Activated T-helper 17 cell treated with anti-CD3 and anti-CD28 coated beads, Interleukin-2, amount 50 U/mL, for 72 hours (primary cell): ENCODE data around the gene PNMA6E. TPM values are rescaled to one million over a fixed set of nuclear protein-coding genes. Genes with fewer than 3 reads are reported as not detected.
"Not testable (repeated sequence)": the region's sequence is repeated elsewhere in the genome, so short reads cannot be mapped to it uniquely, and the experiment has no call there.

ENCODE experiments used
- ATAC-seq: fragments of 150-1000 bp; cut with Tn5 transposase; replicated peaks from 2 replicates; pipeline ENCODE4 v1.10.0; 2021; ENCODE audit warnings: mild to moderate bottlenecking, moderate library complexity
- H3K27ac Mint-ChIP-seq: one replicate; pipeline ENCODE4 v1.8.0; 2022; ENCODE audit warnings: mixed read lengths
- H3K27me3 Mint-ChIP-seq: one replicate; pipeline ENCODE4 v1.8.0; 2022; ENCODE audit warnings: mixed read lengths
- H3K36me3 Mint-ChIP-seq: one replicate; pipeline ENCODE4 v1.8.0; 2022; ENCODE audit warnings: low read depth, mild to moderate bottlenecking, mixed read lengths
- H3K4me1 Mint-ChIP-seq: one replicate; pipeline ENCODE4 v1.8.0; 2022; ENCODE audit warnings: mixed read lengths
- H3K4me3 Mint-ChIP-seq: one replicate; pipeline ENCODE4 v1.8.0; 2022; ENCODE audit warnings: mild to moderate bottlenecking, mixed read lengths
- H3K9me3 Mint-ChIP-seq: one replicate; pipeline ENCODE4 v1.8.0; 2022; ENCODE audit warnings: mixed read lengths
- total RNA-seq, 2 donors: library from RNA; stranded (reverse); gene quantifications; one replicate each; pipeline ENCODE4 v1.2.3, GENCODE V29; 2022

PNMA6E gene
- total RNA-seq, 2 donors from 2014 or later, result not detected

DNA sequence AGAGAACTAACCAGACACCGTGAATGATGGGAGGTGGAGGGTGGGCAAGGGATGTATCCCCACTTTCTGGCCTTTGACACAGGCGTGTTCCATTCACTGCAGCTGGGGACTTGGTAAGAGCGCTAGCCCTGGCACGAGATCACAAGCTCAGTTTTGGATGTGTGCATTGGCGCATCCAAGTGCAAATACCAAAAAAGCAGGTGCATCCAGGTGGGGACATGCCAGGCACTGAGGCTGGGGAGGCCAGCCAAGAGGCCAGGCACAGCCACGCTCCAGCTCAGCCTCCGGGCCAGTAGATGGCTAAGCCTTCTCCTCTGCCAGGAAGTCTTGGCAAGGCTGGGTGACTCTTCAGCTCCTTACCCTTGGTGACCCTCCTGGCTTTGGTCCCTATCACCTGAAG lies 5.8 kb upstream of the PNMA6E start:
- ATAC-seq, result no peak
- Mint-ChIP-seq H3K27me3 (no peaks in the 10 kb centered on the region), H3K4me1 (peaks cover 1% of the 10 kb centered on the region), H3K27ac (no peak overlapping the region), H3K4me3 (no peak overlapping the region), H3K36me3 (no peaks in the 10 kb centered on the region), H3K9me3 (no peaks in the 10 kb centered on the region)

DNA sequence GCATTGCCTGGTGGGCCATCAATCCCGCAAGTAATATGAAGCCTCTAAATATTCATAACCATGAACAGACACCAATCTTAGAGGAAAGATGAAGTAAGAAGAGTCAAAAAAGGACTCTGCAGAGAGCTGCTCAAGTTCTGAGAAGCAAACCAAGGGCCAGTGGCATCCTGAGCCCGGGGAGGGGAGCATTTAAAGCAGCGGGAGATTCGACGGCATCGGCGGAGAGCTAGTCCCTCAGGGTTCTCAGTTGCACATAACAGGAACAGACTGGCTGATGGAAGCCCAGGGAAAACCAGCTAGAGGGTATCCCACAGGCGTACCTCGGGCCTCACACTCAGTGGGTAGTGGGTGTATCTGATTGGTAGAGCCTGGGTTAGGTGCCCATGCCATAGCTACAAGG lies 4.9 kb upstream of the PNMA6E start:
- no peaks in the 10 kb centered on the region for H3K4me1 Mint-ChIP-seq
- no peak overlapping the region for H3K4me3 Mint-ChIP-seq
- no peak for ATAC-seq
- no peaks in the 10 kb centered on the region for H3K9me3 Mint-ChIP-seq
- H3K36me3 Mint-ChIP-seq, result no peaks in the 10 kb centered on the region
- no peak overlapping the region for H3K27ac Mint-ChIP-seq
- no peaks in the 10 kb centered on the region for H3K27me3 Mint-ChIP-seq

DNA sequence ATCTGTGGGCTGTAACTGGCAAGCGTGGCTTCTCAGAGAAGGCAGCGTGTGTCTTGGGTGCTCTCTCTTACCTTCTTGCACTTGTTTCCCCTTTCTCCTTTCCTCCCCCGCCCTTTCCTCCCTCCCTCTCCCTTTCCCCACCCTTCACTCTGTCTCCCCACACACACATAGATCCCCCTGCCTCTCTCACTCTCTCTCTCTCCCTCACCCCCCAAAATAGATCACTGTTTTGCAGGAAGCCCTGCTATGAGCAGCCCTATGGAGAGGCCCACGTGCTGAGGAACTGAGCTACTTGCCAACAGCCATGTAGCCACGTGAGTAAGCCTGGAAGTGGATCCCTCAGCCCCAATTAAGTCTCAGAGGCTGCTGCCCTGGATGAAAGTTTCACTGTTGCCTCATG lies 4.3 kb upstream of the PNMA6E start:
- Mint-ChIP-seq H3K27me3 (no peaks in the 10 kb centered on the region), H3K4me1 (no peaks in the 10 kb centered on the region), H3K9me3 (no peaks in the 10 kb centered on the region), H3K36me3 (no peaks in the 10 kb centered on the region), H3K27ac (no peak overlapping the region), H3K4me3 (no peak overlapping the region)
- no peak for ATAC-seq

DNA sequence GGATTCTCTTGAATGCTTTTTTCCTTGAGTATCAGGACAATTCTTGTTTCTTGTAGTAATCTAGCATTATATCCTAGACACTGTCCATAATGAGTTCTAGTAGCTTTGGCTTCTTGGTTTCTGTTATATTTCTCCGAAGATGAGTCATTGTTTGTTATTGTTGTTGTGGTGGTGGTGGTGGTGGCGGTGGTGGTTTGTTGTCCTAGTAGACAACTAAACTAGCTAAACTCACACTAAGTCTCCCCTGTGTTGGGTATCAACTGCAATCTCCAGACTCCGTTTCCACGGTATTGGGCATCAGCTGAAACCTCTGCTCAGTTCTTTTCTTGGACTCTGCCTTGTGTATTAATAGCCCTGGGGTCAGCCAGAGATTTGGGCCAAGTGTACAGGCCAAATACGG lies 3.2 kb upstream of the PNMA6E start:
- not testable (repeated sequence) for H3K4me1 Mint-ChIP-seq, H3K27ac Mint-ChIP-seq, H3K9me3 Mint-ChIP-seq, H3K4me3 Mint-ChIP-seq, H3K36me3 Mint-ChIP-seq, H3K27me3 Mint-ChIP-seq
- ATAC-seq, result peak; percentile 29

DNA sequence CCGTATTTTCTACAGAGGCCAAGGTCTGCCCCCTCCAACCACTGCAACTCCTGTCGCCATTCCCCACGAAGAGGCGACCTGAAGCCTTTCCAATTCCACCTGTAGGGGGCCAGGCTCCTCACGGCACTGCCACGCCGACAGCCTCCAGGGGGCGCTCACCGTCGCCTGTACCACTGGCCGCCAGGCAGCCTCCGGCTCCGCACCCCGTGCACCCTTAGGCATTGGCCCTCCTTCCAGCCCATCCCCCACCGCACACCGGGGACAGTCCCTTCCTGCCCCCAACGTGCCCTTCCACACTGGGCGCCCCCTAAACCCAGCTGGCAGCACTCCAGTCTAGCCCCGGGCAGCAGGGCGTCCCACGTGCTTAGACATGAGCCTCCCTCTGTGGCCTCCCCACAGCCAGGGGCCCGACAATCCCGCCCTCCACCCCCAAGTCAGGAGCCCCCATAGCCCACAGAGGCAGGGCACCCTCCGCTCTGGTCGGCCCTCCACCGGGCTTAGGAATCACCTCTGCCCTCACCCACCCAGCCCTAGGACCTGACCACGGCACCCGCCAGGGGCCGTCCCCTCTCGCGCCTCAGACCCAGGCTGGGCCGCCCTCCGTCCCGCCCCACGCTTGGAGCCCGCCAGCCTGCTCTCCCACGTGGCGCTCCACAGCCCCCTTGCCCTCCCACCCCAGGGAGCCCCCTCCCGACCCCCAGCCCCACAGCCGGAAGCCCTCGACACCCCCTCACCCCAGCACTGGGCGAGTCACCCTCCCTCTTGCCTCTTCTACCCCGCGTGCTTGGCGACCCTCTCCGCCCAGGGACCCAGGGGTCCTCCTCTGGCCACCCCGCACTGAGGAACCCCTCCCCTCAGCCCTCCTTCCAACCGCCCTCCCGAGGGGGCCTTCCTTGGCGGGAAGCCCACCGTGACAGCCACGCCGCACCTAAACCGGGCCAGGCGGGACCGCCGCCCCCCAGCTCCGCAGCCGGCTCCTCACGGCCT lies 711 bp downstream of the PNMA6E start:
- Mint-ChIP-seq H3K9me3 (no peaks in the 10 kb centered on the region), H3K27me3 (no peaks in the 10 kb centered on the region), H3K27ac (no peak overlapping the region), H3K36me3 (no peaks in the 10 kb centered on the region), H3K4me1 (no peaks in the 10 kb centered on the region), H3K4me3 (no peak overlapping the region)
- ATAC-seq, result peak; percentile 78

DNA sequence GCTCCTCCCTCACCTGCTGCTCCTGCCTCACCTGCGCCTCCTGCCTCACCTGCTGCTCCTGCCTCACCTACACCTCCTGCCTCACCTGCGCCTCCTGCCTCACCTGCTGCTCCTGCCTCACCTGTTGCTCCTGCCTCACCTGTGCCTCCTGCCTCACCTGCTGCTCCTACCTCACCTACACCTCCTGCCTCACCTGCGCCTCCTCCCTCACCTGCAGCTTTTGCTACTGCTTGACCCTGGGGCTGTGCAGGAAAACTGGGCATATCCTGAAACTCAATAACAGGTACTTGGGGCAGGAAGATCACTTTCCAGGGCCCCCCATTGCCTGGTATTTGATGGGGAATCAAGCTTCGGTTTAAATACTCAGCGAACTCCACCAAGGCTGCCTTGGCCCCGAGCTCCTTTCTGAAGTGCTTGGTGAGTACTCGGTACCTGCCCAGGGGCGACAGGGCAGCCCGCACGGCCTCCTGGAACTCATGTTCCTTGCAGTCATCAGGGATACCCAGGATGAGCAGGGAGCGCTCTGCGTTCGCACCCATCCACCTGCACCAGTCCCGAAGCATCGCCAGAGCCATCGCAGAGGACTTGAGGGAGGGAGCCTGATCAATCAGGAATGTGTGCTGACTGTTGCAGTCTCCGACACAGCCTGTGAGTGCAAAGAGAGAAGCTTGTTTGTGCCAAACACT lies 2.7 kb downstream of the PNMA6E start:
- H3K9me3 Mint-ChIP-seq, result no peaks in the 10 kb centered on the region
- no peak for ATAC-seq
- no peaks in the 10 kb centered on the region for H3K4me1 Mint-ChIP-seq
- no peak overlapping the region for H3K4me3 Mint-ChIP-seq
- no peaks in the 10 kb centered on the region for H3K36me3 Mint-ChIP-seq
- H3K27ac Mint-ChIP-seq, result no peak overlapping the region
- no peaks in the 10 kb centered on the region for H3K27me3 Mint-ChIP-seq

DNA sequence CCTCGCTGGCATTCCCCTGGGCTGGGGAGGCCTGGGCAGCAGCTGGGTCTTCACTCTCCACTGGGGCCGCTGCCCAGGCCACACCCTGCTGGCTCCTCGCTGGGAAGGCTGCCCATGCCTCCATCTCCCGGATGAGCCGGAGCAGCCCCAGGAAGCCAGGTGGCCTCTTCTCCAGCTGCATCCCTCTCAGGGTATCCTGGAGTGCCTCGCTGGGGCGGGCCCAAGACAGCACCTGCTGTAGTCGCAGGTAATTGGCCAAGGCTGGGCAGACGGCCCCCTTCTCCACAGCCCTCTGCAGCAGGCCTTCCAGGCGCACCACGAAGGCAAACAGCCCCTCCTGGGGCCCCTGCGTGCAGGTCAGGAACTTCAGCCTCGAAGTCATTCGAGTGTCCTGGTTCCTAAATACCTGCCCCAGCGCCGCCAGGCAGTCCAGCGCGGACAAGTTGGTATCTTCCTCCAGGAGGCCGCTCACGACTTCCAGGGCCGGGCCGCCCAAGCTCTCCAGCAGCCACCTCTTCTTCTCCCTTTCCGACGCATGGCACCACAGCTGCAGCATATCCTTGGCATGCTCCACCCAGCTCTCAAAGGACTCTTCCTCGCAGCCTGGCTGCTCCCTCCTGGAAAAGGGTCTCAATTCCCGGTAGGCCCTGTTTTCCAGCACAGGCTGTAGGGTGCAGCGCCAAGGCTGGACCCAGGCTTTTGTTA lies 3.7 kb downstream of the PNMA6E start:
- no peaks in the 10 kb centered on the region for H3K27me3 Mint-ChIP-seq
- no peak overlapping the region for H3K4me3 Mint-ChIP-seq
- no peaks in the 10 kb centered on the region for H3K4me1 Mint-ChIP-seq
- H3K9me3 Mint-ChIP-seq, result no peaks in the 10 kb centered on the region
- no peak for ATAC-seq
- H3K36me3 Mint-ChIP-seq, result no peaks in the 10 kb centered on the region
- no peak overlapping the region for H3K27ac Mint-ChIP-seq

DNA sequence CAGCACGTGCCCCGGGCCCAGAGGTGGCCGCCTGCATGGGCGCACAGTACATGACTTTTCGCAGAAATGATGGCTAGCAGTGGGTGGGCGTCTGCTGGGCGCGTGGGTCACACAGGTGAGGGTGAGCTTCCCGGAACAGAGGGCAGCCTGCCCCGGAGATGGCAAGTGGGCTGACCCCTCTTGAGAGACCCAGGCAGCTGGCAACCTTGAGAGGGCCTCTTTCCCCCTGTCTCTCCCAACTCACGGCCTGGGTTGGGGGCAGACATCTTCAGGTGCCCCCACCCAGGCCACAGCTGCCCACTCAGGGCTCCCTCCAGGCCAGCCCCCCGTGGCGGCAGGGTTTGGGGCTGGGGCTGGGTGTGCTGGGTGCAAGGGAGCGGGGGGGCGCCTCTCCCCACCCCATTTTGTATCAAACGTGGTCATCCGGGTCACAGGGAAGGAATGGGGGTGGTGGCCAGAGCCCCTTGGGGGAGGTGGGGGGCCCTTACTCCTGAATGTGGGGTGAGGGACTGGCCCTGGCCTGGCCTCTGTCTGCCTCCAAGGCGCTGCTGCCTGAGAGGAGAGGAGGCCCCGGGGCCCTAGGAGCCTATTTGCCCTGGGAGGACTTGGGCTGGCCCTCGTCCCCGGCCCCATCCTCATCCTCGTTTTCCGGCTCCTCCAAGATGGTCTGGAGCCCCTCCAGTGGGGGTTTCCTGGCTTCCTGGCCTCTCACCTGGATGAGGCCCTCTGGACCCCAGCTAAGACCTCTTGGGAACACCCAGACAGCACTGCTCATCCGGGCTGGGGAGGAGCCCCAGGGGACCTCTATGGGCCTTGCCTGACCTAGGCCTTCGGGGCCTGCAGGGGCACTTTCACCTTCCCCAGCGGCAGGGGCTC lies 4.6 kb downstream of the PNMA6E start:
- no peak for ATAC-seq
- Mint-ChIP-seq H3K36me3 (no peaks in the 10 kb centered on the region), H3K4me1 (no peaks in the 10 kb centered on the region), H3K27ac (no peak overlapping the region), H3K27me3 (no peaks in the 10 kb centered on the region), H3K4me3 (no peak overlapping the region), H3K9me3 (no peaks in the 10 kb centered on the region)

DNA sequence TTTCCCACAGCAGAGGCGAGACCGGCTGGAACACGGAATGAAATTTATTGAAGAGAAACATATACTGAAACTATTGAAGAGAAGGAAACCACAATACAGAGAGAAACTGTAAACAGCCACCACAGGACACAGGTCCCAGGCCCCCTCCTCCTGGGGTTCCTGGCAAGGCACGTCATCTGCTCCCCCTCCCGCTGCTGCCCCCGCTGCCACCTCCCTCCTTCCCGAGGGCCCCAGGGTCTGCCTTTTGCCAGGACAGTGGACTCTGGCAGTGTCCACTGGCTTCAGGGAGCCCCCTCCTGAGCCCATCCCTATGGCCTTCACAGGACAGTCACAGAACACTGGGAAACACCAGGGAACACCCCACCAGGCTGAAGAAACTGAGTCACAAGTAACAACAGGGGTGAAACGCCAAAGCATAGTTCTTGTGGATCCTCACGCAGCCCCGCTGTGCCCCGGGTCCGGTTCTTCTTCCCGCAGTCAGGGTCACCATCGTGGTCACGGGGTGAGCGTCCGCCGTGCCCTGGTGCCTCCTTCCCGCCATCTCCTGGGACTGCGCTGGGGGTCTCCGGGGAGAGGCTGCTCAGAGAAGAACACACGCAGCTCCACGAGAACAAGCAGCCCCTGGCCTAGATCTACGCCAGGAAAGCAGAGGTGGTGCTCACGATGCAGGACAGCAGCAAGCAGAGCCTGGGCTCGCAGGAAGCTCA lies 5.4 kb downstream of the PNMA6E start:
- H3K4me1 Mint-ChIP-seq, result no peaks in the 10 kb centered on the region
- H3K9me3 Mint-ChIP-seq, result no peaks in the 10 kb centered on the region
- H3K27me3 Mint-ChIP-seq, result no peaks in the 10 kb centered on the region
- peak overlapping the region; percentile 36 for H3K27ac Mint-ChIP-seq
- ATAC-seq, result peak; percentile 43
- no peaks in the 10 kb centered on the region for H3K36me3 Mint-ChIP-seq
- no peak overlapping the region for H3K4me3 Mint-ChIP-seq

DNA sequence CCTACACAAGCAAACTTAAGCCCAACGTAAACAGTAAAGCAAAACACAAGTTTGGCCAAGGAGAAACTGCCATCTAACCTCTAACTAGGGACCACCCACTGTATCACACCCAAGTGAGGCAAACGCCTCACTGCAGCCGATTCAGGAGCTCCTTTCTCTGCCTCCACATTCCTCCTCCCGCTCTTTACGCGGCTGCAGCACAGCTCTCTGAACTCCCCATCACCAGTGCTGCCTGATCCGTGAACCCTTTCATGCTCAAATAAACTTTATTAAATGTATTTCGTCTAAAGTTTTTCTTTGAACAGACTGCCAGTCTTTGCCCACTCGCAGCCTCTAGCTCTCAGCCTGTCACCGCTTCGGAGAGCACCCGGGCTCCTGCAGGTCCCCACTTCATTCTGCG lies 6.5 kb downstream of the PNMA6E start:
- no peak for ATAC-seq
- Mint-ChIP-seq H3K9me3 (no peaks in the 10 kb centered on the region), H3K36me3 (no peaks in the 10 kb centered on the region), H3K4me1 (no peaks in the 10 kb centered on the region), H3K27me3 (no peaks in the 10 kb centered on the region), H3K4me3 (no peak overlapping the region), H3K27ac (peak overlapping the region; percentile 71)

DNA sequence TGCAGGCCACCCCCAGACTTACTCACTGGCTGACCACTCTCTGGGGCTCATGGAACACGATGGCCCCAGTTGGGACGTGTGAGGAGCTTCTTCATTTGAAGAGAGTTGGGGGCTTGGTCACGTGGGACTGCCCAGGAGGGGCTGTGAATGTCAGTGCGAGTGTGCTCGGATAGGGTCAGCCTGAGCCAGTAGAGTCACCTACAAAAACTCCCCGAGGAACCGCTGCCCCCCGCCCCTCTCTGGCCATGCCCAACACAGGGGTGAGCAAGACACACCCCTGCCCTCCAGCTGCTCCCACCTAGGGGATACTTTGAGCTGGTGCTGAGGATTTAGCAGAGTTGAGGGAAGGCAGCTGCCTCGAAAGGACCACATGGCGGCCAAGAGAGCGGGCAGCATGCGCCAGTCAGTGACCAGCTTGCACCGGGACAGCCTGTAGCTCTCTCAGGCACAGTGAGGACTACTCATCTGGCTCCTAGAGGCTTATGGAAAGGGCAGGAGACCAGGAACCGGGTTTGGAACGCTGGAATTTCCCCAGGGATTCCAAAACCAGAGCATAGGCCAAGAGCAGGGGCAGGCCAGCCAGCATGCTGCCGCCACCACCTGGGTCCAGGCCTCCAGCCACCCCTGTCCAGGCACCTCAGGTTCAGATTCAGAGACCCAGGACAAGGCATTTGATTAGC lies 8.4 kb downstream of the PNMA6E start:
- H3K27me3 Mint-ChIP-seq, result no peaks in the 10 kb centered on the region
- no peak for ATAC-seq
- no peaks in the 10 kb centered on the region for H3K4me1 Mint-ChIP-seq
- no peak overlapping the region for H3K27ac Mint-ChIP-seq
- no peaks in the 10 kb centered on the region for H3K36me3 Mint-ChIP-seq
- no peaks in the 10 kb centered on the region for H3K9me3 Mint-ChIP-seq
- no peak overlapping the region for H3K4me3 Mint-ChIP-seq

DNA sequence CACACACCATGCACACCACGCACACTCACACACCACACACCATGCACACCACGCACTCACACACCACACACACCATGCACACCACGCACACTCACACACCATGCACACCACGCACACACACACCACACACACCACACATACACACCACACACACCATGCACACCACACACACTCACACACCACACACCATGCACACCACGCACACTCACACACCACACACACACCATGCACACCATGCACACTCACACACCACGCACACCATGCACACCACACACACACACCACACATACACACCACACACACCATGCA lies 11.7 kb downstream of the PNMA6E start:
- not testable (repeated sequence) for H3K9me3 Mint-ChIP-seq, H3K4me3 Mint-ChIP-seq, ATAC-seq, H3K36me3 Mint-ChIP-seq, H3K27ac Mint-ChIP-seq, H3K27me3 Mint-ChIP-seq, H3K4me1 Mint-ChIP-seq

DNA sequence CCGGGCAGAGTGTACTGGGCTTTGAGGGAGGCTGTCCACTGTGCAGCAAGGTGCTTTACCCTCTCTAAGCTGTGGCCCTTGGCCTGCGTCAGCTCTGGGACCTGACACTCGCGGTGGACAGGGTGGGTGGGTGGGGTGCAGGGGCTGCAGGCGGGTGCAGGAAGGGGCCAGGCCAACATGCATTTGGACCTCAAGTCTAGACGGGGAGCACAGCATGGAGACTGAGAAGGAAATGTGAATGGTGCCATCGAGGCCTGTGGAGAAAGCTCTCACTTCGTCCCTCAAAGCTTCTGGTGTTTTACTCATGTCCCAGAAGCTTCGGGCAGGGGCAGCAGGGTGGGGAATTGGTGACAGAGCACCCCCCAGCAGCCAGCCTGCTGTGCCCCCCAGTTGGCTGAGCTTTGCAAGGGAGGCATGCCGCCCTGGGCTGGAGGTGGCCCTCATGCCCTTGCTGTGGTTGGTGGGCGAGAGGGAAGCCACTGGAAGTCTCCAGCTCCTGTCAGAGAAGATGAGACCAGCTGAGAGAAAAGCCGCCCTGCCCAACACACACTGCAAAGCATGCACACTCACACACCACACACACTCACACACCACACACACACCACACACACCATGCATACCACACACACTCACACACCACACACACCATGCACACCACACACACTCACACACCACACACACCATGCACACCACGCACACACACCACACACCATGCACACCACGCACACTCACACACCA lies 12.3 kb downstream of the PNMA6E start:
- Mint-ChIP-seq H3K4me1 (peaks cover 5% of the 10 kb centered on the region), H3K9me3 (no peaks in the 10 kb centered on the region), H3K4me3 (no peak overlapping the region), H3K27me3 (no peaks in the 10 kb centered on the region), H3K36me3 (no peaks in the 10 kb centered on the region), H3K27ac (no peak overlapping the region)
- no peak for ATAC-seq
